Measurements from ENCODE around the gene JUND.

JUND gene

GRCh38 chr19:18282788-18283141 lies 1.3 kb upstream of the JUND start:
- peak; percentile 41 for DNase-seq (ENCODE audit: low read depth)
- peak overlapping the region; percentile 74 for H3K4me3 ChIP-seq (ENCODE audit: low read depth, low read length)
- TF ChIP-seq MYC (IDR thresholded peaks at IDR 0.05; ENCODE audit: low read depth, low read length), result no peak
- TF ChIP-seq CTCF (IDR thresholded peaks at IDR 0.05; ENCODE audit: low read depth, low read length), result no peak
- TF ChIP-seq POLR2A (IDR thresholded peaks at IDR 0.05; ENCODE audit: extremely low read depth, insufficient read length), result no peak
- TF ChIP-seq MAX (IDR thresholded peaks at IDR 0.05; ENCODE audit: low read depth, low read length), result peak; percentile 29; the same call in 1 of the 2 replicates

- TF ChIP-seq MAX (IDR thresholded peaks at IDR 0.05; ENCODE audit: low read depth, low read length) (no peak; the same call in 1 of the 2 replicates), MYC (IDR thresholded peaks at IDR 0.05; ENCODE audit: low read depth, low read length) (peak; percentile 75; the same call in 1 of the 2 replicates)
- DNase-seq (ENCODE audit: low read depth), result peak; percentile 93
- peak overlapping the region; percentile 74 for H3K4me3 ChIP-seq (ENCODE audit: low read depth, low read length)
These were observed 782 bp upstream of the JUND start for GRCh38 chr19:18282021-18282787.

- peak overlapping the region; percentile 74 for H3K4me3 ChIP-seq (ENCODE audit: low read depth, low read length)
- DNase-seq (ENCODE audit: low read depth), result peak; percentile 79
- TF ChIP-seq POLR2A (IDR thresholded peaks at IDR 0.05; ENCODE audit: extremely low read depth, insufficient read length) (peak; percentile 71), CTCF (IDR thresholded peaks at IDR 0.05; ENCODE audit: low read depth, low read length) (no peak), MYC (IDR thresholded peaks at IDR 0.05; ENCODE audit: low read depth, low read length) (peak; percentile 26), MAX (IDR thresholded peaks at IDR 0.05; ENCODE audit: low read depth, low read length) (no peak; the same call in none of the 2 replicates)
These were observed 958 bp downstream of the JUND start for GRCh38 chr19:18280247-18281081.

GRCh38 chr19:18279516-18280246 lies 1.7 kb downstream of the JUND start:
- TF ChIP-seq CTCF (IDR thresholded peaks at IDR 0.05; ENCODE audit: low read depth, low read length) (peak; percentile 91), POLR2A (IDR thresholded peaks at IDR 0.05; ENCODE audit: extremely low read depth, insufficient read length) (peak; percentile 84), MYC (IDR thresholded peaks at IDR 0.05; ENCODE audit: low read depth, low read length) (no peak)
- H3K4me3 ChIP-seq (ENCODE audit: low read depth, low read length), result peak overlapping the region; percentile 74

GRCh38 chr19:18279266-18279515 lies 2.2 kb downstream of the JUND start:
- no peak for DNase-seq (ENCODE audit: low read depth)
- TF ChIP-seq MAX (IDR thresholded peaks at IDR 0.05; ENCODE audit: low read depth, low read length) (no peak), CTCF (IDR thresholded peaks at IDR 0.05; ENCODE audit: low read depth, low read length) (no peak), POLR2A (IDR thresholded peaks at IDR 0.05; ENCODE audit: extremely low read depth, insufficient read length) (no peak), MYC (IDR thresholded peaks at IDR 0.05; ENCODE audit: low read depth, low read length) (no peak)
- peak overlapping the region; percentile 74 for H3K4me3 ChIP-seq (ENCODE audit: low read depth, low read length)

More at GRCh38 chr19:18279516-18280246, 1.7 kb downstream of the JUND start:
- peak; percentile 95 for DNase-seq (ENCODE audit: low read depth)

Data from NB4 (cell line).